HFFc6 (cell line): ENCODE data around the gene USH1C. TPM values are rescaled to one million over a fixed set of nuclear protein-coding genes. Genes with fewer than 3 reads are reported as not detected.

Experiments
- DNase-seq: peaks from one replicate; pipeline ENCODE4 v3.0.0-alpha.2; 2018
- H3K27ac Mint-ChIP-seq: 2 replicates; pipeline ENCODE4 v1.8.0; 2020; ENCODE audit warnings: mild to moderate bottlenecking, mixed read lengths
- H3K27me3 Mint-ChIP-seq: 2 replicates; pipeline ENCODE4 v1.8.0; 2021; ENCODE audit warnings: mild to moderate bottlenecking, moderate library complexity, mixed read lengths; ENCODE audit not compliant: insufficient read depth
- H3K36me3 Mint-ChIP-seq: 2 replicates; pipeline ENCODE4 v1.8.0; 2021; ENCODE audit warnings: low read depth, mixed read lengths
- H3K4me1 Mint-ChIP-seq: 2 replicates; pipeline ENCODE4 v1.8.0; 2020; ENCODE audit warnings: low read depth, mixed read lengths
- H3K4me3 Mint-ChIP-seq: 2 replicates; pipeline ENCODE4 v1.8.0; 2020; ENCODE audit warnings: mild to moderate bottlenecking, moderate library complexity, mixed read lengths
- H3K9me3 Mint-ChIP-seq: 2 replicates; pipeline ENCODE4 v1.8.0; 2020; ENCODE audit warnings: mild to moderate bottlenecking, mixed read lengths
- CTCF ChIP-seq: fragments of 200-600 bp; sonication (generic); IDR thresholded peaks from 2 replicates; pipeline ENCODE4 v1.5.0; 2021; ENCODE audit warnings: antibody characterized with exemption, mild to moderate bottlenecking
- total RNA-seq, 6 experiments: library from RNA; stranded (reverse); fragmentation: NEBNext Ultra II Directional; extraction: Animal tissue kit (Norgen Biotek cat#: 25700); gene quantifications; 2 replicates in 1 of 6; 3 replicates in 5 of 6; pipeline ENCODE4 v1.2.3, GENCODE V29; 2021

USH1C gene
- total RNA-seq, 6 experiments from 2014 or later: not detected

GRCh38 chr11:17525570-17525969, 18.6 kb downstream of the USH1C start:
- no peak overlapping the region for H3K27ac Mint-ChIP-seq
- no peak for DNase-seq
- no peaks in the 10 kb centered on the region for H3K9me3 Mint-ChIP-seq
- H3K27me3 Mint-ChIP-seq: peaks cover 48% of the 10 kb centered on the region
- no peak for TF ChIP-seq CTCF
- H3K4me3 Mint-ChIP-seq: no peak overlapping the region
- H3K36me3 Mint-ChIP-seq: no peaks in the 10 kb centered on the region
- no peaks in the 10 kb centered on the region for H3K4me1 Mint-ChIP-seq

- TF ChIP-seq CTCF: no peak
- Mint-ChIP-seq H3K9me3 (no peaks in the 10 kb centered on the region), H3K4me1 (no peaks in the 10 kb centered on the region), H3K27me3 (peaks cover 41% of the 10 kb centered on the region), H3K4me3 (no peak overlapping the region), H3K27ac (no peak overlapping the region), H3K36me3 (no peaks in the 10 kb centered on the region)
- no peak for DNase-seq
Measured at GRCh38 chr11:17524221-17524620, 20.0 kb downstream of the USH1C start.

- H3K36me3 Mint-ChIP-seq: no peaks in the 10 kb centered on the region
- no peaks in the 10 kb centered on the region for H3K4me1 Mint-ChIP-seq
- no peak overlapping the region for H3K27ac Mint-ChIP-seq
- TF ChIP-seq CTCF: no peak
- no peak overlapping the region for H3K4me3 Mint-ChIP-seq
- DNase-seq: no peak
- no peaks in the 10 kb centered on the region for H3K9me3 Mint-ChIP-seq
- H3K27me3 Mint-ChIP-seq: peaks cover 46% of the 10 kb centered on the region
Measured at GRCh38 chr11:17522655-17523054, 21.6 kb downstream of the USH1C start.

- no peaks in the 10 kb centered on the region for H3K36me3 Mint-ChIP-seq
Measured at GRCh38 chr11:17521106-17521900, 22.9 kb downstream of the USH1C start.

GRCh38 chr11:17519061-17519885, 24.9 kb downstream of the USH1C start:
- Mint-ChIP-seq H3K27ac (no peak overlapping the region), H3K9me3 (no peaks in the 10 kb centered on the region), H3K27me3 (peaks cover 55% of the 10 kb centered on the region), H3K4me1 (no peaks in the 10 kb centered on the region), H3K4me3 (no peak overlapping the region), H3K36me3 (no peaks in the 10 kb centered on the region)
- DNase-seq: no peak
- TF ChIP-seq CTCF: no peak

More at GRCh38 chr11:17521106-17521900, 22.9 kb downstream of the USH1C start:
- Mint-ChIP-seq H3K27me3 (peaks cover 57% of the 10 kb centered on the region), H3K9me3 (no peaks in the 10 kb centered on the region), H3K4me3 (no peak overlapping the region), H3K4me1 (no peaks in the 10 kb centered on the region), H3K27ac (no peak overlapping the region)
- no peak for DNase-seq
- no peak for TF ChIP-seq CTCF
